ENCODE data around the gene TGM1.

DNA sequence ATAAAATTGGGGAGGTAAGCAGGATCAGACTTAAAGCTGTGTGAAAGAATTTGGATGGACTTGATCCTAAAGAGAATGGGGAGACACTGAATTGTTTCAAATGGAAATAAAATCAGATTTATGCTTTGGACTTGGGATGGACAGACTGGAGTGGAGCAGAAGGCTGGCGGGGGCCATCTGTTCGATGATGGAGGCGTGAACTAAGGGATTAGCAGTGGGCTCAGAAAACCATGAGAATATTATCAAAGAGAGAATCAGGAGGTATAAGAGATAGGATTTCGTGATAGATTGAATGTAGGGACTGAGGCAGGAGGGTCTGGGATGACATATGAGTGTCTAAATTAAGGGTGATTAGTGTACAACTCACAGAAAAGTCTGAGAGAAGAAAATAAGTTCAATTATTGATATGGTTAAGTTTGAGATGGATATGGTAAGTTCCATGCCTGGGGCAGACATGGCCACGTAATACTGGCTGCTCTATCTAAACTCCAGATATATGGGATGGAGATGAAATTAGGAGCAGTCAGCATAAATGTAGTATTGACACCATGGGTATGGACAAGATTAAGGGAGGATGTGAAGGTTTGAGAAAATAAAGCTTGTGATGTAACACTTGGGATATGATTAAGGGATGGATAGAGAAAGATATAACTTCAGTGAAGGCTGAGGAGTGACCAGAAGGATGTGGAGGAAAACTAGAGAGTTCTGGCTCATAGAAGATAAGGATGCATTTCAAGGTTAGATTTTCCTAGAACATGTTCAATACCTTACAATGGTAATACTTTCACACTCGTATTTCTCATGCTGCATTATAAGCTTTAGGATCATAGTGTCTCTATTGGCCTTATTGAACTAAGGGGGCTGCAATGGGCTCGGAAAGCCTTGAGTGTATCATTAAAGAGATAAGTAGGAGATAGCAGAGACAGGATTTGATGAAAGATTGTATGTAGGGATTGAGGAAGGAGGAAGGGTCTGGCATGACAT is 58.5 kb downstream of the TGM1 start:
- TF ChIP-seq, protein P1, sequence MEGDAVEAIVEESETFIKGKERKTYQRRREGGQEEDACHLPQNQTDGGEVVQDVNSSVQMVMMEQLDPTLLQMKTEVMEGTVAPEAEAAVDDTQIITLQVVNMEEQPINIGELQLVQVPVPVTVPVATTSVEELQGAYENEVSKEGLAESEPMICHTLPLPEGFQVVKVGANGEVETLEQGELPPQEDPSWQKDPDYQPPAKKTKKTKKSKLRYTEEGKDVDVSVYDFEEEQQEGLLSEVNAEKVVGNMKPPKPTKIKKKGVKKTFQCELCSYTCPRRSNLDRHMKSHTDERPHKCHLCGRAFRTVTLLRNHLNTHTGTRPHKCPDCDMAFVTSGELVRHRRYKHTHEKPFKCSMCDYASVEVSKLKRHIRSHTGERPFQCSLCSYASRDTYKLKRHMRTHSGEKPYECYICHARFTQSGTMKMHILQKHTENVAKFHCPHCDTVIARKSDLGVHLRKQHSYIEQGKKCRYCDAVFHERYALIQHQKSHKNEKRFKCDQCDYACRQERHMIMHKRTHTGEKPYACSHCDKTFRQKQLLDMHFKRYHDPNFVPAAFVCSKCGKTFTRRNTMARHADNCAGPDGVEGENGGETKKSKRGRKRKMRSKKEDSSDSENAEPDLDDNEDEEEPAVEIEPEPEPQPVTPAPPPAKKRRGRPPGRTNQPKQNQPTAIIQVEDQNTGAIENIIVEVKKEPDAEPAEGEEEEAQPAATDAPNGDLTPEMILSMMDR (IDR thresholded peaks at IDR 0.05) = no peak
- no peak for TF ChIP-seq POLR2A (IDR thresholded peaks at IDR 0.05)
